Thyroid gland (tissue), 4 donors: ENCODE data around the gene RHEB. TPM values are rescaled to one million over a fixed set of nuclear protein-coding genes. Genes with fewer than 3 reads are reported as not detected.

Experiments used
- DNase-seq, 2 donors: peaks; one replicate each; pipeline ENCODE4 v3.0.0-alpha.2; 2019
- H3K27ac ChIP-seq, 3 donors: fragments of 200-600 bp; sonication (generic); 1 replicate in 2 of 3; 2 replicates in 1 of 3; pipeline ENCODE4 v1.5.1; 2016 to 2019; ENCODE audit warnings: mild to moderate bottlenecking in 1 of 3, moderate library complexity in 1 of 3
- H3K27me3 ChIP-seq: fragments of 200-600 bp; sonication (generic); one replicate; pipeline ENCODE4 v1.5.1; 2019
- H3K36me3 ChIP-seq, 2 donors: fragments of 200-600 bp; sonication (generic); one replicate each; pipeline ENCODE4 v1.5.1; 2016 to 2019
- H3K4me1 ChIP-seq, 2 donors: fragments of 200-600 bp; sonication (generic); one replicate each; pipeline ENCODE4 v1.5.1; 2017 to 2019
- H3K4me3 ChIP-seq, 3 donors: fragments of 200-600 bp; sonication (generic); replicated peaks in 1 of 3; 1 replicate in 2 of 3; 2 replicates in 1 of 3; pipeline ENCODE4 v1.5.1; 2016; ENCODE audit warnings: mild to moderate bottlenecking in 1 of 3
- H3K9me3 ChIP-seq: fragments of 200-600 bp; sonication (generic); one replicate; pipeline ENCODE4 v1.5.1; 2017
- POLR2A ChIP-seq, 2 donors: fragments of 450-650 bp; IDR thresholded peaks; one replicate each; pipeline ENCODE4 v1.6.1; 2017; ENCODE audit warnings: antibody characterized with exemption in 2 of 2, mild to moderate bottlenecking in 2 of 2, moderate library complexity in 1 of 2
- WGBS, 2 donors: methylation state at CpG; one replicate each; pipeline ENCODE4 v1.1.5; 2017; 5-methylcytosine and 5-hydroxymethylcytosine counted together
- intact Hi-C: fragments of 100-400 bp; cut with DNase I; formaldehyde crosslinking; loops from one replicate; pipeline ENCODE4 v1.15.1; 2023
- total RNA-seq, 4 donors: library from RNA; depleted of rRNA; stranded (reverse); fragments of >200 nt; gene quantifications; one replicate each; pipeline ENCODE4 v1.2.3, GENCODE V29; 2016
- TF ChIP-seq, protein P1 (sequence below), 6 experiments: fragments of 200-600 bp in 3 of 6; fragments of 450-650 bp in 3 of 6; sonication (generic) in 3 of 6; IDR thresholded peaks; one replicate each; pipeline ENCODE4 v1.5.1; 2016 to 2019; ENCODE audit warnings: antibody characterized with exemption in 6 of 6, mild to moderate bottlenecking in 2 of 6, inconsistent platforms in 1 of 6, moderate library complexity in 1 of 6

Gene RHEB
- total RNA-seq, 4 donors from 2014 or later: 88.3 to 104 (median 95.6) TPM

- H3K36me3 ChIP-seq: no peaks in the 10 kb centered on the region
- WGBS, 2 donors: 59 to 72% methylated on average over 6 to 7 of the region's 7 CpGs
Observed at GRCh38 chr7:151551820-151552219, 32.1 kb upstream of the RHEB start.

GRCh38 chr7:151550656-151551286 lies 31.1 kb upstream of the RHEB start:
- H3K36me3 ChIP-seq: no peaks in the 10 kb centered on the region
- no peak for DNase-seq
- no peak overlapping the region for H3K27ac ChIP-seq
- peaks cover 14 to 27% of the 10 kb centered on the region in 2 donors for H3K4me1 ChIP-seq
- 50 to 51% methylated on average over 3 of the region's 3 CpGs for WGBS, 2 donors
- intact Hi-C loops: no loop called here
- H3K4me3 ChIP-seq: no peak overlapping the region
- no peaks in the 10 kb centered on the region for H3K27me3 ChIP-seq
- no peak for TF ChIP-seq POLR2A (IDR thresholded peaks at IDR 0.05)
- TF ChIP-seq, protein P1, sequence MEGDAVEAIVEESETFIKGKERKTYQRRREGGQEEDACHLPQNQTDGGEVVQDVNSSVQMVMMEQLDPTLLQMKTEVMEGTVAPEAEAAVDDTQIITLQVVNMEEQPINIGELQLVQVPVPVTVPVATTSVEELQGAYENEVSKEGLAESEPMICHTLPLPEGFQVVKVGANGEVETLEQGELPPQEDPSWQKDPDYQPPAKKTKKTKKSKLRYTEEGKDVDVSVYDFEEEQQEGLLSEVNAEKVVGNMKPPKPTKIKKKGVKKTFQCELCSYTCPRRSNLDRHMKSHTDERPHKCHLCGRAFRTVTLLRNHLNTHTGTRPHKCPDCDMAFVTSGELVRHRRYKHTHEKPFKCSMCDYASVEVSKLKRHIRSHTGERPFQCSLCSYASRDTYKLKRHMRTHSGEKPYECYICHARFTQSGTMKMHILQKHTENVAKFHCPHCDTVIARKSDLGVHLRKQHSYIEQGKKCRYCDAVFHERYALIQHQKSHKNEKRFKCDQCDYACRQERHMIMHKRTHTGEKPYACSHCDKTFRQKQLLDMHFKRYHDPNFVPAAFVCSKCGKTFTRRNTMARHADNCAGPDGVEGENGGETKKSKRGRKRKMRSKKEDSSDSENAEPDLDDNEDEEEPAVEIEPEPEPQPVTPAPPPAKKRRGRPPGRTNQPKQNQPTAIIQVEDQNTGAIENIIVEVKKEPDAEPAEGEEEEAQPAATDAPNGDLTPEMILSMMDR (IDR thresholded peaks at IDR 0.05): no peak
- H3K9me3 ChIP-seq: no peaks in the 10 kb centered on the region

More at GRCh38 chr7:151551820-151552219, 32.1 kb upstream of the RHEB start:
- H3K4me3 ChIP-seq: no peak overlapping the region
- no peak for TF ChIP-seq POLR2A (IDR thresholded peaks at IDR 0.05)
- TF ChIP-seq, protein P1 (IDR thresholded peaks at IDR 0.05): no peak
- intact Hi-C loops: no loop called here
- no peak for DNase-seq
- H3K27me3 ChIP-seq: no peaks in the 10 kb centered on the region
- no peaks in the 10 kb centered on the region for H3K9me3 ChIP-seq
- H3K4me1 ChIP-seq: peaks cover 14 to 24% of the 10 kb centered on the region in 2 donors
- H3K27ac ChIP-seq: peak overlapping the region; percentile 33 to 64 (median 40)

GRCh38 chr7:151549644-151550043 lies 29.9 kb upstream of the RHEB start:
- WGBS, 2 donors: 91 to 96% methylated on average over 6 of the region's 6 CpGs
- no peak for TF ChIP-seq POLR2A (IDR thresholded peaks at IDR 0.05)
- TF ChIP-seq, protein P1 (IDR thresholded peaks at IDR 0.05): no peak

GRCh38 chr7:151549083-151549482 lies 29.4 kb upstream of the RHEB start:
- intact Hi-C loops: no loop called here

More at GRCh38 chr7:151549644-151550043, 29.9 kb upstream of the RHEB start:
- Histone ChIP-seq H3K4me3 (no peak overlapping the region), H3K4me1 (peaks cover 14 to 27% of the 10 kb centered on the region in 2 donors), H3K9me3 (no peaks in the 10 kb centered on the region), H3K27ac (no peak overlapping the region), H3K36me3 (no peaks in the 10 kb centered on the region), H3K27me3 (no peaks in the 10 kb centered on the region)
- intact Hi-C loops: no loop called here
- DNase-seq: no peak

GRCh38 chr7:151544183-151544582 lies 24.5 kb upstream of the RHEB start:
- no peaks in the 10 kb centered on the region for H3K27me3 ChIP-seq
- TF ChIP-seq, protein P1 (IDR thresholded peaks at IDR 0.05): no peak
- no peak for TF ChIP-seq POLR2A (IDR thresholded peaks at IDR 0.05)
- H3K4me1 ChIP-seq: peaks cover 0 to 8% of the 10 kb centered on the region in 2 donors
- DNase-seq: no peak
- no peak overlapping the region for H3K4me3 ChIP-seq
- intact Hi-C loops: no loop called here
- no peak overlapping the region for H3K27ac ChIP-seq
- H3K9me3 ChIP-seq: no peaks in the 10 kb centered on the region
- no peaks in the 10 kb centered on the region for H3K36me3 ChIP-seq

More at GRCh38 chr7:151549083-151549482, 29.4 kb upstream of the RHEB start:
- peaks cover 14 to 27% of the 10 kb centered on the region in 2 donors for H3K4me1 ChIP-seq
- H3K4me3 ChIP-seq: no peak overlapping the region
- H3K27me3 ChIP-seq: no peaks in the 10 kb centered on the region
- no peaks in the 10 kb centered on the region for H3K9me3 ChIP-seq
- WGBS, 2 donors: 89 to 94% methylated on average over 7 of the region's 7 CpGs
- no peaks in the 10 kb centered on the region for H3K36me3 ChIP-seq
- TF ChIP-seq, protein P1 (IDR thresholded peaks at IDR 0.05): no peak
- no peak overlapping the region for H3K27ac ChIP-seq
- DNase-seq: no peak
